AG09319 (cell line): ENCODE data around the gene RAVER1.

Source experiments
- DNase-seq: peaks from one replicate; pipeline ENCODE4 v3.0.0-alpha.2; 2010; ENCODE audit warnings: low read depth; ENCODE audit errors: extremely low read depth
- CTCF ChIP-seq: IDR thresholded peaks from 2 replicates; pipeline ENCODE4 v1.5.1; 2011; ENCODE audit warnings: low read depth, mild to moderate bottlenecking, inconsistent platforms, low read length, moderate library complexity

RAVER1 gene

GRCh38 chr19:10277795-10278589, 55.3 kb downstream of the RAVER1 start:
- DNase-seq: no peak
- no peak for TF ChIP-seq CTCF

GRCh38 chr19:10274589-10274988, 58.7 kb downstream of the RAVER1 start:
- no peak for TF ChIP-seq CTCF
- no peak for DNase-seq

- no peak for TF ChIP-seq CTCF
- no peak for DNase-seq
Observed at GRCh38 chr19:10271543-10272086, 61.7 kb downstream of the RAVER1 start.

- no peak for DNase-seq
- TF ChIP-seq CTCF: no peak
Observed at GRCh38 chr19:10270616-10271394, 62.5 kb downstream of the RAVER1 start, which contains the start of gene ICAM1. ICAM1 (plus strand) TSS chr19:10271120; CDS start chr19:10271160, 40 bp downstream.

GRCh38 chr19:10270180-10270615, 63.1 kb downstream of the RAVER1 start:
- DNase-seq: no peak
- TF ChIP-seq CTCF: no peak

GRCh38 chr19:10269333-10270179, 63.8 kb downstream of the RAVER1 start:
- no peak for DNase-seq
- TF ChIP-seq CTCF: peak; percentile 94
